NCI-H1092 (cell line): ENCODE measurements around the gene ROR2.
A peak's percentile ranks its signal among the peaks of the same experiment; 100 is the strongest.

ENCODE experiments used
- DNase-seq: peaks from one replicate; lab custom pipeline; 2025; lab: John Stamatoyannopoulos, UW

Gene ROR2

DNA sequence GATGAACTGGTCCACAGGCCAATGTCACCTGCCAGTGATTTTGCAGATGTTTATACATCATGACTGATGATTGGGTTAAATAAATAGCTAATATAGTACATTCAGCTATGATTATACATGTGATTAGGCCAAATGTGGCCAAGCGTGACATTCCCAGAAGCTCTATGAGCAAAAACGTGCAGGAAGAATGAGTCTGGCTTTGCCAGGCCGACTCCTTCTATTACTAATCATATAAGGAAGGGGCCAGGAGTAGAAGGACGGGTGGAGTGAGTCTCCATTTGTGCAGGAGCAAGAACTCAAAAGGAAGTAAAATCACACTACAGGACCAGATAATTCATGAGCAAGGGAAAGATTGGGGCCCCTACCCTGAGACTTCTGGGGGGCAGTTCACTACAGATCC is 178.2 kb downstream of the ROR2 start:
- DNase-seq: no peak

DNA sequence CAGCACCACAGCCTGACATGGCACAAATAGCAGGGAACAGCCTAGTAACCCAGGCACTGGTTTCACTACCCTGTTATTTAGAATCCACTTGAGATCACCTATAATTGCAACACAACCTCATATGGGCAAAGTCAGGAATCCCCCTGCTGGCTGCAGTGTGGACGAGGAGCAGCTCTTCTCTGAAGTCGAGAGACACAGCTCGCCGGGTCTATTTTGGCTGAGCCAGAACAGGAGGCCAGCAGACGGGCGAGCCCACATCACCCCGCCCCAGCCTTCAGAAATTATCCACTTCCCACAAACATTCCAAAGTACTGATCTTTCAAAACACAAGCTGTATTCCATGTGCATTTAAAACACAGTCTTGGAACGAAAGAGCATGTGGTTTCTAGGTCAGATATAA is 179.0 kb downstream of the ROR2 start:
- DNase-seq: no peak

DNA sequence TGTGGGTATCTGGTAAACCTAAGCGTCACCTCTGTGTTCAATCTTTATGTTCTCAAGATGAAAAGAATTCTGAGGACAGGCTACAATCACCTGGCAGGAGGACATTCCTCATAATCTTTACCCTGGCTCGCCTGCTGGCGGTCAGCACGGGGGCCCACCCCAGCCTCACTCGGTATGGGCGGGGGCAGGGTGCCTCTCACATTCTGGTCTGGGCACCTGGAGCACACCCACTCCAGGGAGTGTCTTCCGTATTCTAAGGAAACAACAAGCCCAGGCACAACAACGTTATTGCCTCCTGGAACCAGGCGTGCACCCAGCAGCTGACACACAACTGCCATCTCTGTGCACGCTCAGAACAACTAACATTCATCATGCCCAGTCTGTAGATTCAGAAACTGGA is 179.8 kb downstream of the ROR2 start:
- no peak for DNase-seq

DNA sequence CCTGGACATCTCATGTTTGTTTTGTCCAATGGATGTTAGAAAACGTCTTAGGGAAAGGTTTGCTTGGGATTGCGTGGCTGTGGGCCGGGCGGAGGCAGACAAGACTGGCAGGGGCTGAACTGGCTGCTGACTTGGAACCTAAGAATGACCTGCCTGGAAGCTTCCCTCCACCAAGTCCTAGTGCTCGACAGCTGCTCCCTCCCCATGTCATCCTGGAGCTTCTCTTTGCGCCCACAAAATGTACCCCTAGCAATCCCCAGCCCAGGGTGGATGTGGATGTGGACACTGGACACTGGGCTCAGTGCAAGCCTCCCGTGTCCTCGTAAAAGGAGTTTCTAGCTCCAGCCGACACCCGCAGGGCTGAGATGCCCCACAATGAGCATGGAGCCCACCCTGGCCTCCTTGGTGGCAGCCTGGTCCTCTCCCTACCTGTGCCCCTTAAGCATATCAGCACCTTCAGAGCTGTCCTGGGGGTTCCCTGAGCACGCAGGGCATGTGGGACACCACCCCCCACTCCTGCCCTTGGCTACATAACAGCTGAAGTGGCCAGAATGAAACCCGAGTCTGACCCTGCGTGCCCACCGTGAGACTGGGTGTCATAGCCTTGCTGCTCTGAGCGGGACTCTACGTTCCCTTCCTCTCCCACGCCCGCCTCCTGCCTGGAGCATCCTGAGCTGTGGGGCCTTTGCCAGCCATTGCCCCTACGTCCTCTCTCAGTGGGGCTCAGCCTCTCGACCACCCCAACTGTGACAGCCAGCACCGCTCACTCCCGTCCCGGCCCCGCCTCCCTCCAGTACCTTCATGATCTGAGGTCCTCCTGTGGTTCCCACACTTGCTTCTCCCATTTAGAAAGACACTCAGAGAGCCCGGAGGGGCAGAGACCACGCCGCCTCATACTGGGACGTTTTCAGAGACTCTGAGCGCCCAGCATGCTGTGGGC is 180.8 kb downstream of the ROR2 start:
- DNase-seq: no peak

DNA sequence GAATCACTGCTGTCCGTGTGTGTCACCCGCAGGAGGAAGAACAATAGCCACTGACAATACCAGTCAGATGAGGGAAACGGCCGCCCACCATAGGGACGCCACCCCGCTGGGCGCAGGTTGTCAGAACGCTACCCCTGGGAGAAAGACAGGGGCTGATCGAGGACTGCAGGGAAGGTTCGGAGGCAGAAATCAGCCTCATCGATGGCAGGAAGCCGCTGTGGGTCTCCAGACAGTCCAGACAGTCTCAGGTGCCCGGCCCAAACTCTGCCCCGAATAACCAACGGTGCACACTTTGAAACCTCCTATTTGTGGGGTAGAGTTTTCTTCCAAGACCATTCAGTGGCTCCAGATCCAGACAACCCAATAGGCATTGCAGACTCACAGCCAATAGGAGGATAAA is 181.5 kb downstream of the ROR2 start:
- no peak for DNase-seq

DNA sequence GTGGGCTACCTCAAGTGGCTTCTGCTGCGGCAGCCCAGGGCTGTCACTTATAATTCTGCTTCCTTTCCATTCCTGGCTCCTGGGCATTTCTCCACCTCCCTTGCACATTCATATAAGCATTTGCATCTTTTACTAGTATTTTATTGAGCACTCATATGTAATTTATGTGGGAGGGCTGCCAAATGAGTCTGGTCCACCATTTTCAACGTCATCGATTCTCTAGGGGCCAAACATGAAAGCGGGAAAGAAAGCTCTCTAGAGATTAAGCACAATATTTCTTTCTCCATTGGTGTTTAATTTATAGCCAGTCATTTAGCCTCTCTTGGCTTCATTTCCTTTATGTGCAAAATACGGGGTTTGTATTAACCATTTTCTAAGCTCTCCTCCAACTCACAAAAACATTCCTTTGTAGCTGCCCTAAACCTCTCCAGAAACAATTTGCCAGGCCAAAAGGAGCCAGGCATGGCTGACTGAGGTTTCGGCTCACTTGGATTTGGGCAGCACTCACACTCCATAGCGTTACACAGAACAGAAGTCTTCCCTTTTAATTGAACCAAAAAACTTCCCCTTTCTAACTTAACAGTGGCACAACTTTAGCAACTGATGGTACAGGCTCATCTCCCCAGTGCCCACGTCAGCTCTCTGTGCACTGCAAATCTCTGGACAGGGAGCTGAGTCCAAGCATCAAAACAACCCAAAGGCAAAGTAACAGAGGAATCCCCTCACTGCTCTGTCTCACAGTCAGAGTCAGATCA is 183.5 kb downstream of the ROR2 start:
- peak; percentile 21 for DNase-seq

DNA sequence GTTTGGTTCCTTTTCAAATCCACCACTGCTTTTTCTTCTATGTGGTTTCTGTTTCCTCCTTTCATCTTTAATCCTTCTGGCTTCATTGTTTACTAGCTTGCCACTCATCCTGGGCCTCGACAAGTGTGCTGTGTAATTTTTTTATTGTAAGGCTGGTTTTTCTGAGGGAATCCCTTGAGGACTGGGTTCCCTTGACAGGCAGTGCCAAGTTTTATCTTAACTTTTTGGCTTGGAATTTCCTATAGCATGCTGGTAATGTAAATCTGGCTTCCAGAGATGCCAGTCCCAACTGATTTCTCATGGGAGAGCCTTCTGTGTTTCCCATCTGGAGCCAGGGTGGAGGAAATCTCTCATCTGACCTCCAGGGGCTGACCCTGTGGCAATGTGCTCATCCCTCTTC is 184.7 kb downstream of the ROR2 start:
- DNase-seq: no peak

DNA sequence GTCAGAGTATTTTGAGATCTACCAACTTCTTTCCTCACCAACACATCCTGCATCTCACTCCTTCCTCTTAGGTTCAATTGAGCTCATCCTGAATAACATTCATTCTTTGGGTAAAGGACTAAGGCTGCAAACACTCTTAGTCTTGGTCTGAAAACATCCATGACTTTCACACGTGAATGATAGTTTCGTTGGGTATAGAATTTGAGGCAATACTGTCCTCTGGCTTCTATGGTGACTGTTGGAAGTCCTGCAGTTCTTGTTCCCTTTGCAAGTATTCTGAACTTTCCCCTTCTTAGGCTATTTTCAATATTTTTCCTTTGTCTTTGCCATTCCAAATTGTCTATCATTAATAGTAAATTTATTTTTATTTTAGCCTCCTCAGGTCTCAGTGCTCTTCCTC is 185.4 kb downstream of the ROR2 start:
- DNase-seq: no peak

DNA sequence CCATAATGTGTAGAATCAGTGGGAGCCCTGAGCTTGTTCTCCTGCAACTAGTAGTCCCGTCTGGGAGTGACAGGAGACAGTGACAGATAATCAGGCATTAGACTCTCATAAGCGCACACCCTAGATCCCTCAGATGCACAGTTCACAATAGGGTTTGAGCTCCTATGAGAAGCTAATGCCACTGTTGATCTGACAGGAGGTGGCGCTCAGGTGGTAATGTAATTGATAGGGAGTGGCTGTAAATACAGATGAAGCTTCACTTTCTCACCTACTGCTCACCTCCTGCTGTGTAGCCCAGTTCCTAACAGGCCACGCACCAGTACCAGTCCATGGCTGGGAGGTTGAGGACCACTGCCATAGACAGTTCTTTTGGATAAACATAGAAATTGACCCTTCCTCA is 188.7 kb downstream of the ROR2 start:
- no peak for DNase-seq

DNA sequence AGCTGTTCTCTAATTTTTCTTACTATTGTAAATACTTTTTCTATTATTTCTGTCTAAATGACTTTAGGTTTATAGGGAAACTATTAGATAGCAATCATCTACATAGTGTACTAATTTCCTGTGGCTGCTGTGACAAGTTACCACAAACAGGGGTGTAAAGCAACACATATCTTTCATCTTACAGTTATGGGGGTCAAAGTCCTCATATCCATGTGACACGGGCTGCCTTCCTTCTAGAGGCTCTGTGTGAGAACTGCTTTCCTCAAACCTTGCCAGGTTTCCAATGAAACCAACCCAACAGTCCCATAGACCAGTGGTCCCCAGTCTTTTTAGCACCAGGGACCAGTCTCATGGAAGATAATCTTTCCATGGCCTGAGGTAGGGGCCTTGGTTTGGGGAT is 189.1 kb downstream of the ROR2 start:
- DNase-seq: no peak

DNA sequence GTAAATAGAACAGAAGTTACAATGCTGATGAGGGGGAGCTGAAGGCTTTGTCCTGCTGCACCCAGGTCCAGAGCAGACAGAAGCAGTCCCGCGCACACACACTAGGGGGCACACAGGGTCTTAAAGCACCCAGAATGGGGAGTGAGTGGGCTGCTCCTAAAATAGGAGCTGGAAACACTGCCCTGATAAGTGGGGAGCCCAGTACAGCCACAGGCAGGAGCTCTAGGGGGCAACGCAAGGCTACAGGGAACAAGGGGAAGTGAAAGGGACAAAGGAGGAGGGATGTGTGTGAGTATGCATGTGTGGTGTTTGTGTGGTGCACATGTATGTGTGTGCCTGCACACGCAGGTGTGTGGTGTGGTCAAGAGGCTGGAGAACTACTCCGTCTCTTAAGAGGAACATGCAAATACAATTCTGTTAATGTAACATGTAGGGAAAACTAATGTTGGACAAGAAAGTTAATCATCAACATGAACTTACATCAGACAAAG is 191.5 kb downstream of the ROR2 start:
- DNase-seq: peak; percentile 20

DNA sequence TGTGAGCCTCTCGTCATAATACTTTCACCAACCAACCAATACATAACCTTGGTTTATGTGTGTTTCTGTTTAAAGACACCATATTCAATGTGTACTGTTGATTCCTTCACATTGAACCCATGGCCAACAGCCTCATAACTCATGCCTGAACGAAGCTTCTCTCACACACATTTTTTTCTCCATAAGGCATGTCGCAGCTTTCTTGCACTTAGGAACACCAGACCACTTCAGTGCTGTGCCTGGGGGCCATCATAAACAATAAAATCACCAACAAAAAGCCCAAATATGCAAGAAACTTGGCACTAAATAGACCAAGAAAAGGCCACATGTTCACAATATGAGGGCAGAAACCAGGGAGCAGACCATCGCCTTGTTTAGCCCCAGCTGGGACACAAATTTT is 192.2 kb downstream of the ROR2 start:
- DNase-seq: no peak

DNA sequence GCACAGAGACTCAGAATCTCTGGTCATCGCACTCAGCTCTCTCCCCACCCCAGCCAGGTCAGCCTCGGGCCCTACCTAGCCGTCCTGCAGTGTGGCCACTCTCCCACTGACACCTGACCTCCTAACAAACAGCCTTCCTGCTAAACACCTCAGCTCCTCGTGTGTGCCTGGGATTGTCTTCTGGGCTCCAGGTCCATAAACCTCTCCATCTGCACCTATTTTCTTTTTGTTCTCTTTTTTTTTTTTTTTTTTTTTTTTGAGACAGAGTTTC is 193.6 kb downstream of the ROR2 start:
- no peak for DNase-seq

DNA sequence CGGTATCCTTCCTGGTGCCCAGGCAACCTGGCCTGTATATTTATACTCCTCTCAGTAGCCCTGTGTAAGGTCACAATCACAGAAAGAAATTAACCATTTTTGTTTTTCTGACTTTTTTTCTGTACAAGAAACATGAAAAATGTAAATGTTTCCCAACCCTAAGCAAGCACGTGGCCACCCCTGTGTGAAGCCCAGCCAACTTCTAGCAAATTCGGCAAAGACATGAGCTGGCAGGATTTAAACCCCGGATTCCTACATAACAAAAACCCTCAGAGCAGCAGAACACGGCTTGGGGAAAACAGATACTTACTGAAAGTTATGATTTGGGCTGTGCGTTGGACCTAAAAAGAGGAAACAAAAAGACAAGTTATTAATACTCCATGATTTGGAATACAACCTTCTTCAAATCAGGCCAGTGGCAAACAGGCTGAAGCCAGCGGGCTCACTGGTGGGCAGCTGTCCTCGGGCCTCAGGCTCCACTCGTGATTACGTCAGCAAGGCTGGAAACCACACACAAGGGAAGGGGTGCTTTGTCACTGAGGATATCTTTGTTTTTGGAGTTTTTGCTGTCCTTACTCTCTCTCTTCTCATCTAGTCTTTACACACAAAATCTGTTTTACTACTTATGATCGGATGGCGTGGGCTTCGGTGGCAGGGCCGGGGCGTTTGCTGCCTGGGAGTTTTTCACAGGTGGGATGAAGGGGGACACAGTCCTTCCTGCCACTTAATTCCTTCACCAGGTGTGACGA is 194.1 kb downstream of the ROR2 start:
- DNase-seq: no peak

DNA sequence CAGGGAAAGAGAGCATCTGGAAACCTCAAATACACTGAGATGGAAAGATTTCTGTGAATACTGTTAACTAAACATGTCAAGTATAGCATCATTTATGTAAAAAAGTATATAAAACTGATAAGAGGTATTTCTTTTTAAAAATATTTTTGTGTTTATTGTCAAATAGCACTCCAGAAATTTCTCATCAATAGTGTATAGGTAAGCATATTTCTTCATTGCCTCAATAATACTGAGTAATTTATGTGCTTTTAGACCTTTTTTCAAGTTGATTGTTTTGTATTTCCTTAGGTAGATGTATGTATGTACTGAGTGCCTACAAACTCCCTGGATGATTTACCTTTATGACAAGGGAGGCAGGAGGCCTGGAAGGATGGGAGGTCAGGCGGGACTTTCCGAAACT is 196.3 kb downstream of the ROR2 start:
- DNase-seq: no peak

DNA sequence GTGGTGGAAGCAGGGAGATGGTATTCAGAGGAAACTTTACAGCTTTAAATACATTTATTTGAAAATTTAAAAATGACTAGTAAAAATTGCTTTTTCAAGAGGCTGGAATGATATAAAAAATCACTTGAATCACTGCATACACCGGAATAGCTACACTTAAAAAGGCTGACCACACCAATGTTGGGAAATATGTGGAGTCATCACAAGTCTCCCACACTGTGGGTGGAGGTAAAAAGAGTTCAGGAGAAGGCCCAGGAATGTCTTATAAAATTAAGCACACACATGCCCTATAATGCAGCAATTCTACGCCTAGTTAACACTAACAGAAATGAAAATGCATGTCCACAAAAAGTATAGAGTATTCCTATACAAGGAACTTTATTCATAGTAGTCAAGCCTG is 198.1 kb downstream of the ROR2 start:
- no peak for DNase-seq

DNA sequence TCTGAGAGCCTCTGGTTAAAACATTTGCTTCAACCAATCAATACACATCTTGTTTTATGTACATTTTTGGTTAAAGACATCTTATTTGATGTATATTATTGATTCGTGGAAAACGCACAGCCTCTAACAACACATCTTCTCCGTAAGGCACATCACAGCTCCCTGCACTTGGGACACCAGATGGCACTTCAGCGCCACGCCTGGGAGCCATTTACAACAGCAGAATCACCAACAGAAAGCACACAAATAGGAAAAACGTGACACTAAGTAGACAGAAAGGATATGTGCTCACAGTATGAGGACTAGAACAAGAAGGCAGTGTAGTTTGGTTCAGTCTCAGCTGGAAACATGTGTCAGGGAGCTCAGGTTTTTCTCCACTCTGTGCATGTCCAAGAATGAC is 199.7 kb downstream of the ROR2 start:
- DNase-seq: no peak

DNA sequence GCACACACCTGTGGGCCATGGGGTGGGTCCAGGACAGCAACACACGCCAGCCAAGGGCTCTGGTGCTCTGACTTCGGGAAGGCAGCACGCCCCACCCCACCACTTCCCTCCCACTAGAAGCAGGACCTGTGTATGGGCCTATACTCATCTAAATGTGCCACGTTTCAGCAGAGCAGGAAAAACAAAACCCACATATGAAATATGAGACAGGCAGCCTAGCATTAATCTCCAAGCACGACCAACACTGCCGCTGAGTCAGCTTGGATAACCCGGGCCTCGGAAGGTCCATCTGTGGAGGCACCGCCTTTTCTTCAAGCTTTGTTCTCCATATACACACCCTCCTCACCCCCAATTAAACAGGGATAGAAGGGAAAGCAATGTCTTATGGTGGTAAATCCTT is 203.1 kb downstream of the ROR2 start:
- no peak for DNase-seq

DNA sequence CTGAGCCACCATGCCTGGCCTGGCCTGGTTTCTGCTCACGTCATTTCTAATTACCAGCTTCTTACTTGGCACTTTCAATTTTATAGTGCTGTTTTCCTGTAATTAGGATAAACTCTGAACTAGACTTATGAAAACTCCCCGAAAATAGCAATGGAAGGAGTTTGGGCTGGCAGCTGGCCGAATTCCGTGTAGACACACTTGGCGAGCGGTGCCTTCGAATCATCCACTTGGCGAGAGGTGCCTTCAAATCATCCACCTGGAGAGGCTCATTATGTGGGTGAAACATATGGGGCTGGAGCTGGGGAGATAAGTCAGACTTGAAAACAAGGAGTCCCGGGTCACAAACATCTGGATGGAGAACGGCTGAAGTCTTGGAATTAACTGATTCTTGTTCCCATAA is 203.7 kb downstream of the ROR2 start:
- DNase-seq: no peak

DNA sequence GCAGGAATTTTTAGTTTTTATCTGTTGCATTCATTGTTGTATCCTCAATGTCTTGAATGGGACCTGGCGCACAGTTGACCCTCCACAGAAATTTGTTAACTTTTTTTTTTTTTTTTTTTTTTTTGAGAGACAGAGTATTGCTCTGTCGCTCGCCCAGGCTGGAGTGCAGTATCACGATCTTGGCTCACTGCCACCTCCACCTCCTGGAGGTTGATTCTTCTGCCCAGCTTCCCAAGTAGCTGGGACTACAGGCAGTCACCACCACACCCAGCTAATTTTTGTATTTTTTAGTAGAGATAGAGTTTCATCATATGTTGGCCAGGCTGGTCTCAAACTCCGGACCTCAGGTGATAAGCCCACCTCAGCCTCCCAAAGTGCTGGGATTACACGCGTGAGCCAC is 205.9 kb downstream of the ROR2 start:
- no peak for DNase-seq

DNA sequence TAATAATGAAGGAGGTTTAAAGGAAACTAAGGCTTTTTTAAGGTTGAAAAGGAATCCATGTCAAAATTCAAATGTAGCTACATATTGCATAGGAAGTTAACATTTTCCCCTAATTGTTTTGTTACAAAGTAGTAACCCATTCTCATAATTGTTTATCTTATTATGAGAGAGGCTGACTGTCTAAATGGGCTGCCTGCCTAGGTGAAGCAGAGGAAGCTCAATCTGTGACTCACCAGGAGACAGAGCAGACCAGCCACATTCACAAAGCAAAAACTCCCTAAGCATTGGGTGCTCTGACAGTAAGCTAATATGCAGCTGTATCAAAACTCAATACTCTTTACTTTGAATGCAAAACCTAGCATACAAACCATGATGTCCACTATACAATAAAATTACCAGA is 208.5 kb downstream of the ROR2 start:
- no peak for DNase-seq

DNA sequence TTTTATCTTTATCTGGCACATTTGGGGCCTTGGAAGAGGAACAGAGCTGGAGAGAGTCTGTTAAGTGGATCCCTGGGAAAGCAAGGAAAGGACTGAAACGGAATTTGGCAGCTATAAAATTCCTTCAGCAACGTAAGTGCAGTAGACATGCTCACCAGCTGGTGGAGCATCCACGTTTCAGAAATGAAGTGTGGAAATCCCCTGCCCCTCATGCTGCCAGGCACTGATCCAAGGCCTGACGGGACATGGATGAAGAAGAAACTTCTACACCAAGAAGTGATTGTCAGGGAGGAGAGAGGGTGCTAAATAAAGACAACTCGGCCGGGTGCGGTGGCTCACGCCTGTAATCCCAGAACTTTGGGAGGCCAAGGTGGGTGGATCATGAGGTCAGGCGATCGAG is 209.3 kb downstream of the ROR2 start:
- no peak for DNase-seq
